Loucy (cell line): ENCODE measurements around the gene EML5.

Experiments used
- H2AFZ ChIP-seq: fragments of 200-600 bp; sonication (generic); 2 replicates; pipeline ENCODE4 v1.6.0; 2016; ENCODE audit warnings: antibody characterized with exemption, mild to moderate bottlenecking, low read length, moderate library complexity
- H3F3A ChIP-seq: fragments of 200-600 bp; 2 replicates; pipeline ENCODE4 v1.6.0; 2016; ENCODE audit warnings: antibody characterized with exemption, low read depth, mild to moderate bottlenecking
- H3K27me3 ChIP-seq: fragments of 200-600 bp; sonication (generic); 2 replicates; pipeline ENCODE4 v1.6.1; 2014; ENCODE audit warnings: low read length, mild to moderate bottlenecking; ENCODE audit not compliant: insufficient read depth, poor library complexity, severe bottlenecking
- H3K36me3 ChIP-seq: fragments of 200-600 bp; sonication (generic); 2 replicates; pipeline ENCODE4 v1.6.1; 2016; ENCODE audit warnings: low read length; ENCODE audit not compliant: insufficient read depth
- H3K4me1 ChIP-seq: fragments of 200-600 bp; sonication (generic); 2 replicates; pipeline ENCODE4 v1.5.1; 2014; ENCODE audit warnings: low read length, mild to moderate bottlenecking; ENCODE audit not compliant: insufficient read depth, poor library complexity, severe bottlenecking
- H3K4me2 ChIP-seq: fragments of 200-600 bp; sonication (generic); 2 replicates; pipeline ENCODE4 v1.6.0; 2014; ENCODE audit warnings: antibody characterized with exemption, low read length, low read depth, mild to moderate bottlenecking; ENCODE audit not compliant: poor library complexity, severe bottlenecking
- H3K4me3 ChIP-seq: fragments of 200-600 bp; sonication (generic); 2 replicates; pipeline ENCODE4 v1.5.1; 2014; ENCODE audit warnings: low read length, mild to moderate bottlenecking, mixed read lengths; ENCODE audit not compliant: poor library complexity, severe bottlenecking
- H3K79me2 ChIP-seq: fragments of 200-600 bp; sonication (generic); 2 replicates; pipeline ENCODE4 v1.6.1; 2014; ENCODE audit warnings: low read length; ENCODE audit not compliant: insufficient read depth
- H3K9ac ChIP-seq: fragments of 200-600 bp; sonication (generic); 2 replicates; pipeline ENCODE4 v1.6.0; 2014; ENCODE audit warnings: mild to moderate bottlenecking, low read depth, low read length, moderate library complexity; ENCODE audit not compliant: poor library complexity, severe bottlenecking
- H3K9me2 ChIP-seq: fragments of 200-600 bp; sonication (generic); replicated peaks from 2 replicates; pipeline ENCODE4 v1.6.1; 2016; ENCODE audit warnings: low read depth, low read length, mixed read lengths
- H3K9me3 ChIP-seq: fragments of 200-600 bp; sonication (generic); 2 replicates; pipeline ENCODE4 v1.6.1; 2014; ENCODE audit warnings: mild to moderate bottlenecking, antibody characterized with exemption, low read length, low read depth; ENCODE audit not compliant: insufficient read depth
- H4K20me1 ChIP-seq: fragments of 200-600 bp; sonication (generic); 2 replicates; pipeline ENCODE4 v1.6.0; 2014; ENCODE audit warnings: antibody characterized with exemption, low read length, mild to moderate bottlenecking; ENCODE audit not compliant: insufficient read depth, poor library complexity, severe bottlenecking
- EZH2phosphoT487 ChIP-seq: fragments of 200-600 bp; IDR thresholded peaks from 2 replicates; pipeline ENCODE4 v1.6.1; 2018; ENCODE audit warnings: antibody characterized with exemption, mild to moderate bottlenecking, moderate library complexity, borderline replicate concordance
- TF ChIP-seq, protein P1 (sequence below): fragments of 200-600 bp; sonication (generic); conservative IDR thresholded peaks from 2 replicates; pipeline ENCODE4 v1.5.1; 2014; ENCODE audit warnings: mild to moderate bottlenecking, antibody characterized with exemption, low read length

The EML5 gene

DNA sequence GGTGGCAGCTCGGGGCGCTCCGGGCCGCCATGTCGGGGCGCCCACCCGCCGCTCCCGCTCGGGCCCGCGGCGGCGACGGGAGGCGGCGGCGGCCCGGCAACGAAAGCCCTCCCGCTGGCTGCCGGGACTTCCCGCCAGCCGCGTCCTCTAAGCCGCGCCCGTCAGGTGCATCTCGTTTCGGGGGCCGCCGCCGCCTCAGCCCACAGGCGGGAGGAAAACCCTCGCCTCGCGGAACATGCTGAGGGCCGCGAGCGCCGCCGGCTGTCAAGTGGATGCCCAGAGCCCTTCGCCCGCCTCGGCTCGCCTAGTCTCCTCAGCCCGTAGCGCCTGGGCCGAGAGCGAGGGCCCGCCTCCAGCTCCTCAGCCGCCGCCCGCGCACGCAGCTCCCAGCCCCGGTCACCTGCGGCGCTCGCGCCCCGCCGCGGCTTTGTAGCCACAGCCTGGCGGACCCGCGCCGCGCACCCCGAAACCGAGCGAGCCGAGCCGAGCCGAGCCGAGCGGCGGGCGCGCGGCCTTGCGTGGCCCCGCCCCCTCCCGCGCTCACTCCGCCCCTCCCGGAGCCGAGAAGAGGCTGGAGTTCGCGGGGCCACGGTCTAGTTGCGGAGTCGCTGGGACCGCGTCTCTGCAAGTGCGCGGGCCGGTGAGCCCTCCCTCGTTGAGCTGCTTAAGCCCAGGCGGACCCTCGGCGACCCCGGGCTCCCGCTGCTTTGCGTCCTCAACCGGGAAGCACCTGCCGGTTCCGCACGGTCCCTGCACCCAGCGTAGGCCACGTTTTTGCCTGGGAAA is at the start of gene EML5:
Gene EML5, minus strand, starts transcription at position 481 of the 786 bp plus-strand sequence. Its CDS starts 450 bp downstream, at position 31.
- H3F3A ChIP-seq: no peaks in the 10 kb centered on the region
- H3K9ac ChIP-seq: peak within 1 kb of the TSS; percentile 47
- TF ChIP-seq, protein P1, sequence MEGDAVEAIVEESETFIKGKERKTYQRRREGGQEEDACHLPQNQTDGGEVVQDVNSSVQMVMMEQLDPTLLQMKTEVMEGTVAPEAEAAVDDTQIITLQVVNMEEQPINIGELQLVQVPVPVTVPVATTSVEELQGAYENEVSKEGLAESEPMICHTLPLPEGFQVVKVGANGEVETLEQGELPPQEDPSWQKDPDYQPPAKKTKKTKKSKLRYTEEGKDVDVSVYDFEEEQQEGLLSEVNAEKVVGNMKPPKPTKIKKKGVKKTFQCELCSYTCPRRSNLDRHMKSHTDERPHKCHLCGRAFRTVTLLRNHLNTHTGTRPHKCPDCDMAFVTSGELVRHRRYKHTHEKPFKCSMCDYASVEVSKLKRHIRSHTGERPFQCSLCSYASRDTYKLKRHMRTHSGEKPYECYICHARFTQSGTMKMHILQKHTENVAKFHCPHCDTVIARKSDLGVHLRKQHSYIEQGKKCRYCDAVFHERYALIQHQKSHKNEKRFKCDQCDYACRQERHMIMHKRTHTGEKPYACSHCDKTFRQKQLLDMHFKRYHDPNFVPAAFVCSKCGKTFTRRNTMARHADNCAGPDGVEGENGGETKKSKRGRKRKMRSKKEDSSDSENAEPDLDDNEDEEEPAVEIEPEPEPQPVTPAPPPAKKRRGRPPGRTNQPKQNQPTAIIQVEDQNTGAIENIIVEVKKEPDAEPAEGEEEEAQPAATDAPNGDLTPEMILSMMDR: peak; percentile 5; the same call in 1 of the 2 replicates
- no peak for TF ChIP-seq EZH2phosphoT487
- H3K27me3 ChIP-seq: peaks cover 28% of the 10 kb centered on the region
- H4K20me1 ChIP-seq: no peaks in the 10 kb centered on the region
- H2AFZ ChIP-seq: peak within 1 kb of the TSS; percentile 92
- peak within 1 kb of the TSS; percentile 77 for H3K4me3 ChIP-seq
- no peaks in the 10 kb centered on the region for H3K79me2 ChIP-seq
- peaks cover 5% of the 10 kb centered on the region for H3K4me1 ChIP-seq
- no peaks in the 10 kb centered on the region for H3K36me3 ChIP-seq
- no peaks in the 10 kb centered on the region for H3K9me2 ChIP-seq
- peak within 1 kb of the TSS; percentile 84 for H3K4me2 ChIP-seq
- H3K9me3 ChIP-seq: no peaks in the 10 kb centered on the region

DNA sequence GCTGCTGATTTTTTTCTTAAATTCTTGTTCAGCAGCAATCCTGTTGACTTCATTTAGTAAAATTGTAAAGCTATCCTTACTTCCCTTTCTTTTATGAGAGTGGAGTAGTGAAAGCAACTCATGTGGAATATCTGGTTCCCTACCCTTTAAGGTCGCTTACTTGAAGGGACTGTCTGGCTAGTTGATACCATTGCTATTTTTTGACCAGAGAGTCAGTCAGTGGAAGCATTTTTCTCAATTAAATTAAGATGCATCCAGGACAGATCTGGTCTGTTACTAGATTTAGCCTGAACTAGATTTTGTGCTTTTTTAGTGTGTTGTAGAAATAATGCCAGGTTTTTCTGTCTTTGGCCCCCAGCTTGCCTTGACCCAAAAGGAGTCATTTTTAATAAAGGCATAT is 49.7 kb upstream of the EML5 start:
- no peak overlapping the region for H3K4me2 ChIP-seq
- H3K27me3 ChIP-seq: no peaks in the 10 kb centered on the region
- no peaks in the 10 kb centered on the region for H3K36me3 ChIP-seq
- H3F3A ChIP-seq: no peaks in the 10 kb centered on the region
- no peak overlapping the region for H2AFZ ChIP-seq
- H3K4me3 ChIP-seq: no peak overlapping the region
- no peaks in the 10 kb centered on the region for H3K79me2 ChIP-seq
- TF ChIP-seq EZH2phosphoT487: no peak
- TF ChIP-seq, protein P1: no peak
- H3K9ac ChIP-seq: no peak overlapping the region
- H3K9me2 ChIP-seq: no peaks in the 10 kb centered on the region
- no peaks in the 10 kb centered on the region for H3K9me3 ChIP-seq
- no peaks in the 10 kb centered on the region for H3K4me1 ChIP-seq
- H4K20me1 ChIP-seq: no peaks in the 10 kb centered on the region

DNA sequence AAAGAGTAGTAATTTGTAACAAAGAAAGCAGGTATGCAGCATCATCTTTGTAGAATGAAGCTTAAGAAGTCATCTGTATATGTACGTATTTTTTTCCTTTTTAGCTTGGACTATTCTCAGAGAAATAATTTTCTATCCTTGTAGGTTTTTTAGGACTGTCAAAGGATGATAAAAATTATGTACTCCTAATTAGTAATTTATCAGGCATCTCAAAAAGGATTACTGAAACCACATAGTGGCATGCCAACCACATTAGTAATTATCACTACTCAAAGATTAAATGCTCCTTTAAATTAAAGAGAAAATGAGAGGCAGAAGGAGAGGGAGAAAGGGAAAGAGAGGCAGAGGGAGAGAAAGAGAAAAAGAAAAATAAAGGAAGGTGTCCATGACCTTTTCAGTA is 49.0 kb upstream of the EML5 start:
- no peaks in the 10 kb centered on the region for H3K36me3 ChIP-seq
- no peak overlapping the region for H3K4me2 ChIP-seq
- H4K20me1 ChIP-seq: no peaks in the 10 kb centered on the region
- H2AFZ ChIP-seq: no peak overlapping the region
- H3K27me3 ChIP-seq: no peaks in the 10 kb centered on the region
- no peaks in the 10 kb centered on the region for H3K9me2 ChIP-seq
- no peaks in the 10 kb centered on the region for H3K79me2 ChIP-seq
- no peak overlapping the region for H3K9ac ChIP-seq
- H3K4me3 ChIP-seq: no peak overlapping the region
- H3K9me3 ChIP-seq: no peaks in the 10 kb centered on the region
- H3F3A ChIP-seq: no peaks in the 10 kb centered on the region
- TF ChIP-seq, protein P1: no peak
- TF ChIP-seq EZH2phosphoT487: no peak
- no peaks in the 10 kb centered on the region for H3K4me1 ChIP-seq
